ENCODE data around the gene PUS1.
"Not testable (repeated sequence)": the region's sequence is repeated elsewhere in the genome, so short reads cannot be mapped to it uniquely, and the experiment has no call there.

The PUS1 gene

DNA sequence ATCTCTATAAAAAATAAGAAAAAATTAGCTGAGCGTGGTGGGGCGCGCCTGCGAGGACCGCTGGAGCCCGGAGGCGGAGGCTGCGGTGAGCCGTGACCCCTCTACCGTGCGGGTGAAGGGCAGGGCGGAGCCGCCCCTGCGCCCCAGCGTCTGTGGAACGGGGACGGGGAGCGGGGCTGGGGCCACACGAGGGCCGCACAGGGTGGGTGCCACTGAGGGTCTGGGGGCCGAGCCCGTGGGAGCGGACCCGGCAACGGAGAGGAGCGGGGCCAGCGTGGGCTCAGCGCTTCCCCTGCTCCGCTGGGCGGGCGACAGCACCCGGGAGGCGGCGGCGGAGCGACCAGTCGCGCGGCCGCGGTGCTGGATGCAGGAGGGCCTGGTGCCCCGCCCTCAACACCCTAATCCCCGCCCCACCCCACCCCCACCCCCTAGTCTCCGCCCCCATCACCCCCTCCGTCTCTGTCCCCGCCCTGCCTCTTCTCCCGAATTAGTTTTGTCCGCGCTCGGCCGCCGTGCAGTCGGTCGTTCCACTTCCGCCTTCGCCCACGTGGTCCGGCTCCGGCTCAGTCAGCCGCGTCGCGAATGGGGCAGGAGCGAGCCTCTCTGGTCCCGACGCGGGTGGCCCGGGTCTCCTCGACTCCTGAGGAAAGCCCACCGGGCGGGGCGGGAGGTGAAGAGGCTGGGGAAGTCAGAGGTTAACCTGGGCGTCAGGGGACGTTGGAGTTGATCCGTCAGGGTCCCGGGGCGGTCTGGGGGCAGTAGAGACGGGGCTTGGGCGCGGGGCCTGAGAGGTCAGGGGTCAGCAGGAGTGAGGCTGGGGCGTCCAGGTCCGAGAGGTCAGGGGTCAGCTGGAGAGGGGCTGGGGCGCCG, at the start of gene PUS1:
Gene PUS1, plus strand, starts transcription at position 566 of the 870 bp plus-strand sequence. CDS start 447 bp downstream, outside the sequence.
- DNase-seq: peak; percentile 94

- no peak for DNase-seq
Observed at GRCh38 chr12:131882804-131883520, 46.1 kb upstream of the PUS1 start.

DNA sequence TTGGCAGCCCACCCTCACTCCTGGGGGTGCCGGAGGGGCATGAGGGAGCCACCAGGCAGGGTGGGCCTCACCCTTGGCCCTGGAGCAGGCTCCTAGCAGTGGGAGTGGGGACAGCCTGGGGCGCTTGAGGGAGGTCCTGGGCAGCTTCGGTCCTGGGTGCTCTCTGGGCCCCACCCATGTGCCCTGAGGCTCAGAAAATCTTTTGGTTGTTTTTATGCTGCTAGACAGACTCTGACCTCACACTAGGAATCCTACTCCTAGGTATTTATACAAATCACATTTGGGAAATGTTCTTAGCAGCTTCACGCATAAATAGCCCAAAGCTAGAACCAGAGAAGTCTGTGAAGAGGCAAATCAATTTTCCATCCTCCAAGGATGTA, 45.6 kb upstream of the PUS1 start:
- DNase-seq: no peak

DNA sequence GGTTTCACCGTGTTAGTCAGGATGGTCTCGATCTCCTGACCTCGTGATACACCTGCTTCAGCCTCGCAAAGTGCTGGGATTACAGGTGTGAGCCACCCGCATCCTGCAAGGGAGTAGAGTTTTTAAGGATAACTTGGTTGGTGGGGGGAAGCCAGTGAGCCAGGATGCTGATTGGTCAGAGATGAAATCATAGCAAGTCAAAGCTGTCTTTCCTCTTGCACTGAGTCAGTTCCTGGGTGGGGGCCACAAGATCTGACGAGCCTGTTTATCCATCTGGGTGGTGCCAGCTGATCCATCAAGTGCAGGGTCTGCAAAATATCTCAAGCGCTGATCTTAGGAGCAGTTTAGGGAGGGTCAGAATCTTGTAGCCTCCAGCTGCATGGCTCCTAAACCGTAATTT, 44.0 kb upstream of the PUS1 start:
- DNase-seq: not testable (repeated sequence)

- no peak for DNase-seq
Observed at GRCh38 chr12:131885543-131886057, 43.5 kb upstream of the PUS1 start.

DNA sequence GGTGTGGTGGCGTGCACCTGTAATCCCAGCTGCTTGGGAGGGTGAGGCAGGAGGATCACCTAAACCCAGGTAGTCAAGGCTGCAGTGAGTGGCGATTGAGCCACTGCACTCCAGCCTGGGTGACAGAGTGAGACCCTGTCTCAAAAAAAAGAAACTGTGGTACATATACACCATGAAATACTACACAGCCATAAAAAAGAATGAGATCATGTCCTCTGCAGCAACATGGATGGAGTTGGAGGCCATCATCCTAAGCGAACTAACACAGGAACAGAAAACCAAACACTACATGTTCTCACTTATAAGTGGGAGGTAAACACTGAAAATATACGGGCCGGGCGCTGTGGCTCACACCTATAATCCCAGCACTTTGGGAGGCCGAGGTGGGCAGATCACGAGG, 37.4 kb upstream of the PUS1 start:
- not testable (repeated sequence) for DNase-seq

GRCh38 chr12:131892711-131893604, 36.1 kb upstream of the PUS1 start:
- no peak for DNase-seq

DNA sequence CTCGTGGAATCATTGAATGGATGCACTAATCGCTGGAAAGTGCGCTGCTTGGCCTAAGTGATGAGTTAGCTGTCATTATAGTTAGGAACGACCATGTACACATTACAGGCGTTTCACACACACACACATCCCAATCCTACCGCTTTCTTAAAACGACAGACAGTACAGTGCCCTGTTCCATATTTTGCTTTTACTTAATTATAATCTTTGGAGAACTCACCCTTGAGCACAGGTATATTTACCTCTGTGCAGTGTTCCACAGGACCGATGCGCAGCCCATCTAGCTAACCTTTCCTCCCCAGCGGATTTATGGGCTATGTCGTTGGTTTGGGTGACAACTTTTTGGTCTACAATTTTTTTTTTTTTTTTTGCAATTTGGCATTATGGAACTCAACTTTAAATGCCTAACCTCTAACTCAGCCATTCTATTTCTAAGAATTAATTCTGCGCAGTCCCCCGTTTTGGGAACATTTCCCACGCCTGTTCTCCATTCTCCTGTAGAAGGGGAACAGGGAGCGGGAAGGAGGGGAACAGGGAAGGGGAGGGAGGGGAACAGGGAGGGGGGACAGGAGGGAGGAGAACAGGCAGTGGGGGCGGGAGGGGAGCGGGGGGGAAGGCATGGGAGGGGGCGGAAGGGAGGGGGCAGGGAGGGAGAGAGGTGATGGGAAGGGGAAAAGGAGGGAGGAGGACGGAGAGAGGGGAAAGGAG, 35.3 kb upstream of the PUS1 start:
- DNase-seq: no peak

DNA sequence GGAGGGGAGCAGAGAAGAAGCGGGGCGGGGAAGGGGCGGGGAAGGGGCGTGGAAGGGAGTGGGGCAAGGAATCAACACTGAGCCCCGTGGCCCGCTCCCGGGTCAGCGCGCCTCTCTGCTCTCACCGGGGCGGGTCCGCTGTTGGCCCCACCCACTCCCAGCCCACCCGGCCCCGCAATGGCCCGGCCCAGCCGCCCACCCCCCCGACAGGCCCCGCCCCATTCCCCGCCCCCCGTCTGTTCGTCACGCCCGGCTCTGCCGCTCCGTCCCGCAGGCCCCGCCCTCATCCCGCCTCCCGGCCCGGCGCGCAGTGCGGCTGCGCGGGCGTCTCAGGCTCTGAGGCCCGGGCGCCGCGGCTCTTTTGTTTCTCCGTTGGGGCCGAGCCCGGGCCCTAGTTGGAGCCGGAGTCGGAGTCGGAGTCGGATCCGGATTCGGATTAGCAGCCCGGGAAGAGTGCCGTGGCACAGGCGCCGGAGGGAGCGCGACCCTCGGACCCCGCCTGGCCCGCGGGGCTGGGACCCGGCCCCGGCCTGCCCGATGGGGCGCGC, 34.7 kb upstream of the PUS1 start, which contains the start of gene ULK1:
Gene ULK1, plus strand, starts transcription at position 310 of the 548 bp plus-strand sequence. CDS start 380 bp downstream, outside the sequence.
- DNase-seq: peak; percentile 94

DNA sequence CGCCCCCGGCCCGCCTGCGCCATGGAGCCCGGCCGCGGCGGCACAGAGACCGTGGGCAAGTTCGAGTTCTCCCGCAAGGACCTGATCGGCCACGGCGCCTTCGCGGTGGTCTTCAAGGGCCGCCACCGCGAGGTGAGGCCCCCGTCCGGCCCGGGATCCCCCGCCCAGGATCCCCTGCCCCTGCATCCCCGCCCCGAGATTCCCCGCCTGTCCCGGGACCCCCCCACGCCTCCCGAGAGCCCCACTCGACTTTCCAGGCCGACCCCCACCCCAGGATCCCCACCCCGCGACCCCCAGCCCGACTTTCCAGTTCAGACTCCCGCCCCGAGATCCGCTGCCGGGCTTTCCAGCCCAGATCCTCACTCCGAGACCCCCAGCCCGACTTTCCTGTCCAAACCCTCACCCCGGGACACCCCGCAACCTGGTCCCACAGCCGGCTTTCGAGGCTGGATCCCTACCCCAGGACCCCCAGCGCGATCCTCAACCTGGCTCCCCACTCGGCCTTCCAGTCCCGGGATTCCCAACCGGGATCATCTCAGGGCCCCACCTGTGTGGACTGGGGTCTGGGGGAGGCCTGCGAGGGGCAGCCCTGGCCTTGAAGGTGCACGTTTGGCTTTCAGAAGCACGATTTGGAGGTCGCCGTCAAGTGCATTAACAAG, 34.0 kb upstream of the PUS1 start:
- DNase-seq: no peak

- DNase-seq: peak; percentile 32
Observed at GRCh38 chr12:131895640-131896079, 33.4 kb upstream of the PUS1 start.

DNA sequence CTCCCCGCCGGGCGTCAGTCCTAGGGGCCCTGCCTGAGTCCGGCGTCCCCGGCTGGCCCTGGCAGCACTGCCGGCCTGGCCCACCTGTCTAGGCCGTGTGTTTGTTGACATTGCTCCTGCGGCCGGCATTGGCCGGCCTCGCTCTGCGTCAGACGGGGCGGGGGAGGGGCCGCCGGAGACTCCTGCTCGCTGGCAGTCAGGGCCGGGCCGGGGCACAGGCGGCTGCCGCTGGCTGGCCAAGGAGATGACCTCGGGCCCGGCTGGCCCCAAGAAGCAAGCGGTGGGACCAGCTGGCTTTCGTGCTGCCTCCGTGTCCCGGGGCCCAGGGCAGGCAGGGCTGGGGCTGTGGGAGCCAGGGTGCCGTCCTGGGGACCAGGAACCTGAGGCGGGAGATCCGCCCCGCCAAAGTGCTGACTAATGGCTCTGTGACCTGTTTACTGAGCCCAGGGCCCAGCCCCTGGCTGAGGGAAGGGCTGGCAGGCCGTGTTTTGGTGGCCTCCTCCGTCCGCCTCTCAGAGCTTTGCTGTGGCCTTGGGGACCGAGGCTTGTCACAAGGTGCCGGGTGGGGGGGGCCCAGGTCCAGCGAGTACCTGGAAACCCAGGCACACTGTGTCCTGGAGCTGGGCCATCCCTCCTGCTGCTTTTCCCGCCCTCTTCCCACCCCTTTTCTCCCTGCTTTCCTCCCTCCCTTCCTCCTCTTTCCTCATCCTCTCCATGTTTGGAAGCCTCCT, 32.8 kb upstream of the PUS1 start:
- DNase-seq: peak; percentile 66

DNA sequence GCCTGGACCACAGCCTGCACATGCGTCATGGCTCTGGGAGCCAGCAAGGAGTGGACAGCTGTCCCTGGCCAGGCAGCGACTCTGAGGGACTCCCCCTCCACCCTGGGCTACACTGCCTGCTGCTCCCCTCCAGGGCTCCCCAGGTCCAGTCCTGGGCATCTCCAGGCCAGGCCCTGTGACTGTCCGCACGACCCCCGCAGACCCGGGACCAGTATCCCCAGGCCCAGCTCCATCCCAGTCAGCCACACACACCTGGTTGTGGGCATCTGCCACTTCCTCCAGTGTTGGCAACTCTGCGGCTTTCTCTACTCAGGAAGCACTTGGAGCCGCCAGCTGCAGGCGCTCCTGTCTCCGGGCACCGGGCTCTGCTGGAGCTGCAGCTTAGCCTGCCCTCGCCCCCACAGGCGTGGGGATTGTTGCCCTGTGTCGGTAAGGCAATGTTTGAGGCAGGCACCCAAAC, 32.2 kb upstream of the PUS1 start:
- DNase-seq: no peak

GRCh38 chr12:131897276-131897675, 31.8 kb upstream of the PUS1 start:
- no peak for DNase-seq

GRCh38 chr12:131897875-131898274, 31.2 kb upstream of the PUS1 start:
- DNase-seq: no peak

DNA sequence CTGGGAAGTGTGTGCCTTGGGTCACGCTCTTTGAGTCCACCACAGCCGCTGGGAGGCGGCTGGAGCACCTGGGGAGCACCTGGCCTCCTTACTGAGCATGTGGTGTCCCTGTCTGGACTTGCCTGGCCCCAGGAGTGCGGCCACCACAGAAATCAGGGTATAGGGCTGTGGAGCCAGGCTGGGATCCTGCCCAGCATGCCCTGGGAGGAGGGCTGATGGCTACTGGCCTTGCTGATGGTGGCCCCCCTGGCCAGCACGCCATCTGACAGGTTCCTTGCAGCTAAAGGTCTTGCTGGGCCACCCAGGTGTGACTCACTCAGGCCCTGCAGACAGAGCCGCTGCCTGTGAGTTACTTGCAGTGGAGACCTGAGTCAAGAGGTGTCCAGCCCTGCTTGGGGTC, 28.7 kb upstream of the PUS1 start:
- DNase-seq: no peak

- no peak for DNase-seq
Observed at GRCh38 chr12:131901431-131902331, 27.4 kb upstream of the PUS1 start.

DNA sequence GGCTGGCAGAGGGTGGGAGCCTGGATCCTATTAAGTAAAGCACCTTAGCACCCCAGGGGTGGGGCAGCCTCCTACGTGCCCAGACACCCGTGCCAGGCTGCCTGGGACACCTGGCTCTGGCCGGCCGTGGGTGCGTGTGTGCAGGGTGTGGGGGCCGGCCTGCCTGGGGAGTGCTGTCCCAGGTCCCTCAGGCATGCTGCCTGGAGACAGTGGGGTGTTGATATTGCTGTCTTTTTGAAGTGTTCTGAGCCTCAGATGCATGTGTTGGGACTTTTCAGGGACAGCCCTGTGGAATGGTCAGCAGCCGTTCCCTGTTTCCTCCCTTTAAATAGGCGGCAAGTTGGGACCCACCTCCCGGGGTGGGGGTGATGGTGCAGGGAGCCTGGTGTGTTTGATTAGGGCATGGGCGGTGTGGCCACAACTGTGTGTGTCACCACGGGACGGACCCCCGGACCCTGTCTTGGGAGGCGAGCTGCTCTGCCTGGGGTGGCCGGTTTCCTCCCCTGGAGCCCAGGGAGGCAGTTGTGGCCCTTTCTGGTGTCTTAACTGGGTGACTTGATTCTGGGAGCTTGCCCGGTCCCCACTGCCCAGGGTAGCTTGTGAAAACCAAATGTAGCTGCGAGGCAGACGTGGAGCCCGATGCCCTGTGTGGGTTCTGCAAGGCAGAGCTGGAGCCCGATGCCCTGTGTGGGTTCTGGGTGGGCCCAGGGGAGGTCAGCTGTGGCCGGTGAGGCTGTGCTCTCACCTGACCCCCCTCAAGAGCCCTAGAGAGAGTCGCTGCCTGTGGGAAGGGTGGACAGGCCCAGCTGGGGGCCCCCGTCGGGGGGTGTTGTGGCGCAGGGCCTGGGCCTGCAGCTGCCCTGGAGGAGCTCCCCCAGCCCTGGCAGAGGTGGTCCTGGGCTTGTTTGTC, 26.5 kb upstream of the PUS1 start:
- no peak for DNase-seq

All from activated naive CD4-positive, alpha-beta T cell treated with anti-CD3 and anti-CD28 coated beads, Interleukin-2, amount 50 U/mL, for 16 hours (primary cell).